GM21529 (cell line): ENCODE measurements around the gene STIM2.
"Not testable (repeated sequence)": the region's sequence is repeated elsewhere in the genome, so short reads cannot be mapped to it uniquely, and the experiment has no call there.

Experiments
- ATAC-seq: cut with Tn5 transposase; IDR thresholded peaks from one replicate; pipeline ENCODE4 v1.9.1; 2021; ENCODE audit not compliant: unreplicated experiment

Gene STIM2

GRCh38 chr4:26950446-26950845 lies 89.8 kb downstream of the STIM2 start:
- no peak for ATAC-seq

DNA sequence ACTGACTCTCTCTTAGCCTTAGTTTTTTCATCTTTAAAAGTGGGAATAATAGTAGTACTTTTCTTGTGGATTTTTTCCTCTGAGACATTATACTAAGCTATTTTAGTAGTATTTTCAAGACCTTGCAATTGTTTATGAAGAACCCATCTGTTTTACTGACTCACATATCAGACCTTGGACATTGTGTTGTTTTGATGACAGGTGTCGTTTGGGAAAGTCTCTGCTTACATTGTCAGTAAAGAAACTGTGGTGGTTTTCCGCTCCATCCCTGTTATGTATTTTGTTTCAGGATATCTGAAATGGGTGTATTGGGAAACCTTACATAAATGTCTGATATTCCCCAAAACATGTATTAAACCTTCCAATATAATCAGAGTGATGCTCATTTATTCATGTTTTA lies 92.2 kb downstream of the STIM2 start:
- ATAC-seq: no peak

GRCh38 chr4:26953366-26953765 lies 92.7 kb downstream of the STIM2 start:
- ATAC-seq: no peak

- ATAC-seq: no peak
Measured at GRCh38 chr4:26953770-26954423, 93.3 kb downstream of the STIM2 start.

DNA sequence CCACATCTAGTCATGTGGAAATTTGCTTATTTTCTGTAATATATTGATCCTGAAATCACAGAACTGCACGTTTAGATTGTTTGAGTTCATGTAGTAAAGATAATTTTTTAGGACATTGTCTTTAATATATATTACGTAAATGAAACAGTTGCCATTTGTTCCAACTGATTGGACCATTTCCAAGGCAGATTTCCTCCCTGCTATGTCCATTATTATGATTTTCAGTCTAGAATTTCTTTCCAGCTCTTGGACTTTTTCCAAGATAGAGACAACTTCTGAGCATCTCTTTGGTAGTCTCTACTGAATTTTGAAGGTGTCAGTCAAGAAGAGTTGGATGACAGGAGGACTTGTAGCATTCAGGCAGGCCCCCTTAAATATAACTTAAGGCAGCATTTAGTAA lies 94.6 kb downstream of the STIM2 start:
- ATAC-seq: no peak

- ATAC-seq: no peak
Measured at GRCh38 chr4:26958925-26959653, 98.4 kb downstream of the STIM2 start.

DNA sequence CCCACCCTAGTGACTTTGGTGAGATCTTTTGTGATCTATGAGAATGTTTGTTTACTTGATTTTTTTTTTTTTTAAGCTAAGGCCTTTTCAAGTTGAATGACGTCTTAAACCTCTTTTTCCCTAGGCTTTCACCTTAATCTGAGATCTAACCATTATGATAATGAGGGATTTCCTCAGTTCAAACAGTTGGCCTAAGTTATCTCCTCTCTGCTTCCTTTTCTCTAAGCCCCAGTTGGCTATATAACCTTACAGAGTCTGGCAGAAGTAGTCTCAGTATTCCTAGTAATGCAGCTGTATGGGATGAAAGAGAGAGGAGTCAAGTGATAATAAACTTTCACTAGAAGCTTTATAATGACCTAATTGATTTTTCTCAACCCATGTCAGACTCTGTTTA lies 99.0 kb downstream of the STIM2 start:
- ATAC-seq: no peak

GRCh38 chr4:26962720-26963119 lies 102.1 kb downstream of the STIM2 start:
- no peak for ATAC-seq

DNA sequence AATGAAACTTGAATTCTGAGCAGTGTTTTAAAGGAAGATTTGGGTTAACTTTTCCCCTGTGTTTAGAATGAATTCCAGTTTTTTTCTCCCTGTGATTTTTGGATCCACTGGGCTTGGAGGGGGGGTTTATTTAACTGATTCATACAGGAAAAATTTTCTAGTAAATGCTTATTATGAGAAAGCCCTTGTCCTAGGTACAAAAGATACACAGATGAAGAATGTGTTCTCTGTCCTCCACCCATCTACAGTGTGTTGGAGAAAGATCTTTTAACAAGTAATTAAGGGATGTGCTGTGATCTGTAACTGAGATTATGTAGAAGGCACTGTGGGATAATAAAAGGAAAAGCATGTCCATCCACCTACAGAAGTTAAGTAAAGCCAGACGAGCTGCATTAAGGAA lies 103.9 kb downstream of the STIM2 start:
- ATAC-seq: no peak

- ATAC-seq: no peak
Measured at GRCh38 chr4:26964994-26965393, 104.4 kb downstream of the STIM2 start.

GRCh38 chr4:26975464-26976181 lies 115.0 kb downstream of the STIM2 start:
- not testable (repeated sequence) for ATAC-seq

DNA sequence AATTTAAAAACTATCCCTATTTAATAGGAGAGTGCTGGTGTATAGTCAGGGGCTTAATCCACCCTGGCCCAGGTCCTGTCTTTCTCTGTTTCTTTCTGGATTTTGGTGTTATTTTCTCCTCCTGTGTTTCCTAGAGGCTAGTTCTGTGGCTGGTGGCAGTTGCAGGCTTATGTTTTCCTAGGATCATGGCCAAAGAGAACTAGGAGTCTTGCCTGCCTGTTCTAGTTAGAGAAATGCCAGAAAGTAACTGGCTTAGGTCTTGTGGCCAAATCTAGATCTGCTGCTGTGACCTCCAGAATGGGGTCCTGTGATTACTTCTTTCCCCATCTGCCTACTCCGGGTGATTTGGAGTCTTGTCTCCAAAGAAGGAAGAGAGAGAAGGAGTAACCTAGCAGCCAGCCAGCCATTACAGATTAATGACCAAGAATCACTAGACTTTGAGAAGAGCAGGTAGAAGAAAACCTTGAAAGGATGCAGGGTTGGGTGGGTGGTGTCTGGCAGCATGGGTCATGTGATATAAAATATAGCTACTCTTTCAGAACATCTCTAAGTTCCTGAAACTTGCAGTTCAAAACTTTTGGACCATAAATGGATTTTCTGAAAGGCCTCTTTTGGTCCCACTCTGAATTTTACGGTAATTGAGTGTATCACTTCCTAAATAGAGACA lies 117.9 kb downstream of the STIM2 start:
- no peak for ATAC-seq

DNA sequence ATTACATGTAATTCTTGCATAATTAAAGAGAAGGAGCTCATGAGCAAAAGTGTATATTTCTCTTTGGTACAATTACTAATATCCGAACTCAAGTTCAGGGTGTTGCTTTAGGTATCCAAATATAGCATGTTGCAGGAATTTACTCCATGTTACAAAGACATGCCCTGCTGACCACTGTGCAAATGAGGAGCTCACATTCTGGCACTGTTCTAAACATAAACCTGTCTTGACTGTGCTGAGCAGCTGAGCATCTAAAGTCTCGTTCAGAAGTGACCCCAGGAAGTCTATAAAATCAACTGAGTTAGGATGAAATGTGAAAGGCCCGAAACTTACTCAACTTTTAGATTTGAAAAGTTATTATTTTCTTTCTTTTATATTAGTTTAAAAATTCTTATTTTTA lies 124.3 kb downstream of the STIM2 start:
- no peak for ATAC-seq

DNA sequence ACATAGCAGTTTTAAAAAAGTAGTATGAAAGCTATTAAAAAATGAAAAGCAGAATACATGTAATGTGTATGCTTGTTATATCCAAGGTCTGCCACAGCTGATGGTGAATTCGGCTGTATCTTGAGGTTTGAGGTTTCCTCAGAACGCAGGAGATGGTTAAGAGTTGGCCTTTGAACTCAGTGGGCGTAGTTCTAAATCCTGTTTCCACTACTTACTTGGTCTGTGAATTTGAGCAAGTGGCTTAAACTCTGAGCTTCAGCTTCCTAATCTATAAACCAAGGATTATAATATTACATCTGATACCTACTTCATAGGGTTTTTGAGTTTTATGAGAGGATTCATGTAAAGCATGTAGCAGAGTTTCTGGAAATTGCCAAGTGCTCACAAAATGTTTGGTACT lies 125.2 kb downstream of the STIM2 start:
- peak; percentile 90 for ATAC-seq

GRCh38 chr4:26987191-26987590 lies 126.5 kb downstream of the STIM2 start:
- ATAC-seq: no peak

DNA sequence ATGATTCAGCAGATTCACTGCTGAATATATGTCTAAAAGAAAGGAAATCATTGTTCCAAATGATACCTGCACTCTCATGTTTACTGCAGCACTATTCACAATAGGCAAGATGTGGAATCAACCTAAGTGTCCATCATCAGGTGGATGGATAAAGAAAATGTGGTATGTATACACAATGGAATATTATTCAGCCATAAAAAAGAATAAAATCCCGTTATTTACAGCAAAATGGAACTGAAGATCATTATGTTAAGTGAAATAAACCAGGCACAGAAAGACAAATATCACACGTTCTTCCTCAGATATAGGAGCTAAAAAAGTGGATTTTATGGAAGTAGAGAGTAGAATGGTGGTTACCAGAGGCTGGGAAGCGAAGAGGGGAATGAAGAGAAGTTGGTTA lies 130.4 kb downstream of the STIM2 start:
- no peak for ATAC-seq

DNA sequence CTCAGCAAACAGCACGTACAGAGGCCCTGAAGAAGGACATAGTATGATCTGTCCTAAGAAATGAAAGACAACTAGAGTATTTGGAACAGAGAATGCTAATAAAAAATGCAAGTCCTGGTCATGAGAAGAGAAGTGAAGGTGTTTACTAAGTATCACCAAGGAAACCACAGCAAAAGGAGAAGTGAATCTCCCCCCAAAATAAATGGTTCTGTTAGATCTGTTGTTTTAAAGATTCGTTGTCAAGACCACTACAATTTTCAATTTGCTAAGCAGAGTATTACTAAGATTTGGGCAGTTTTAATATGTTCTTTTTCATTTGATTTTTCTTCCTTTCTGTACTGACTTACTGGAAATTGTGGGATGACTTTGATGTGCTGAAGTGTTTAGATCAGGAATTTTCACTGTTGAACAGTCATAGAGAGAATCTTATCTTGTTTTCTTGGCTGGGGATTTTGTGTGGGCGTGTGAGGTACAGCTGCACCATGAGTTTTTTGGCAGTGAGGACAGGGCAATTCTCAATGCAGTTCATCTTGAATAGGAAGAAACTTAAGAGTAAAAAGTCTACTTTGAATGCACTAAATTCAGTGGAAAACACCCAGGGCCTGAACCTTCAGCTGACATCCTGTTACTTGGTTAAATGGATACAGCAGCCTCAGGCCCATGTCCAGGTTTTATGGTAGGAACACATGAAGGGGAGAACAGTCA lies 132.2 kb downstream of the STIM2 start:
- peak; percentile 91 for ATAC-seq

DNA sequence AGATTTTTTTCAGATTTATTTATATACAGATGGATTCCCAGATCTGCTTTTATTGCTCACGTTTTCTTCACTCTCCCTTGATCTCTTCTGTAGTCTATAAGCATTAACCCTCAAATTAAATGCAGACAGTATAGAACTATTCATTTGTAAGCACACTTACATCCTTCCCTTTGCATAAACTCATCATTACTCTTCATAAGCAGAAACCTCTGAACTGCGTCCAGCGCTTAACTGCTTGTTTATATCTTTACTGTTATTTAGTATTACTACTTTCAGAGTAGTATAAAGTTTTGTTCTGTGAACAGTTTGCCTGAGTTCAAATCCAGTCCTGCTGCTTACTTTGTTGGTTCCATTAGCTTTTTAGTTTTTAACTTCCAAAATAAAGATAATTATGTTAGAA lies 132.9 kb downstream of the STIM2 start:
- ATAC-seq: no peak

- no peak for ATAC-seq
Measured at GRCh38 chr4:26993967-26994366, 133.3 kb downstream of the STIM2 start.

- no peak for ATAC-seq
Measured at GRCh38 chr4:26995316-26995715, 134.7 kb downstream of the STIM2 start.

- ATAC-seq: no peak
Measured at GRCh38 chr4:26996745-26997144, 136.1 kb downstream of the STIM2 start.
